Esophagus squamous epithelium (tissue), 5 donors: Measurements from ENCODE around the gene ADARB2. TPM values are rescaled to one million over a fixed set of nuclear protein-coding genes. Genes with fewer than 3 reads are reported as not detected.

Experiments
- DNase-seq: peaks from one replicate; lab custom pipeline; 2025; lab: John Stamatoyannopoulos, UW
- H3K27ac ChIP-seq, 4 donors: fragments of 200-600 bp; sonication (generic); one replicate each; pipeline ENCODE4 v1.5.1; 2016 to 2019; ENCODE audit warnings: mild to moderate bottlenecking in 1 of 4
- H3K27me3 ChIP-seq, 4 donors: fragments of 200-600 bp; sonication (generic); 1 replicate in 3 of 4; 2 replicates in 1 of 4; pipeline versions ENCODE4 v1.5.1 to v1.6.0; 2017 to 2021; ENCODE audit warnings: antibody characterized with exemption in 1 of 4
- H3K36me3 ChIP-seq, 3 donors: fragments of 200-600 bp; sonication (generic); one replicate each; pipeline ENCODE4 v1.5.1; 2016 to 2019
- H3K4me1 ChIP-seq, 3 donors: fragments of 200-600 bp; sonication (generic); one replicate each; pipeline ENCODE4 v1.5.1; 2017 to 2019
- H3K4me3 ChIP-seq, 4 donors: fragments of 200-600 bp; sonication (generic); 1 replicate in 3 of 4; 2 replicates in 1 of 4; pipeline ENCODE4 v1.5.1; 2016 to 2019; ENCODE audit warnings: mild to moderate bottlenecking in 2 of 4, moderate library complexity in 1 of 4
- H3K9me3 ChIP-seq, 3 donors: fragments of 200-600 bp; sonication (generic); one replicate each; pipeline ENCODE4 v1.5.1; 2016 to 2019
- POLR2A ChIP-seq, 4 donors: fragments of 450-650 bp; IDR thresholded peaks; one replicate each; pipeline ENCODE4 v1.6.1; 2017; ENCODE audit warnings: antibody characterized with exemption in 4 of 4, mild to moderate bottlenecking in 4 of 4, moderate library complexity in 3 of 4
- WGBS, 2 donors: methylation state at CpG; one replicate each; pipeline ENCODE4 v1.1.5; 2018; 5-methylcytosine and 5-hydroxymethylcytosine counted together
- intact Hi-C: fragments of 100-400 bp; cut with DNase I; formaldehyde crosslinking; loops from one replicate; pipeline ENCODE4 v1.15.0; 2022
- total RNA-seq, 4 donors: library from RNA; depleted of rRNA; stranded (reverse); fragments of >200 nt; gene quantifications; one replicate each; pipeline ENCODE4 v1.1.0, GENCODE V29; 2016
- TF ChIP-seq, protein P1 (sequence below), 6 experiments: fragments of 450-650 bp in 4 of 6; fragments of 200-600 bp in 2 of 6; sonication (generic) in 2 of 6; IDR thresholded peaks; one replicate each; pipeline ENCODE4 v1.5.1; 2016 to 2019; ENCODE audit warnings: antibody characterized with exemption in 6 of 6, mild to moderate bottlenecking in 4 of 6, moderate library complexity in 4 of 6
- donor health status: DM: yes; HTN: yes; CAD: no.

Gene ADARB2
- total RNA-seq, 4 donors from 2014 or later: 0.21 to 3.5 (median 1.5) TPM

- no peak for TF ChIP-seq POLR2A (IDR thresholded peaks at IDR 0.05)
- TF ChIP-seq, protein P1, sequence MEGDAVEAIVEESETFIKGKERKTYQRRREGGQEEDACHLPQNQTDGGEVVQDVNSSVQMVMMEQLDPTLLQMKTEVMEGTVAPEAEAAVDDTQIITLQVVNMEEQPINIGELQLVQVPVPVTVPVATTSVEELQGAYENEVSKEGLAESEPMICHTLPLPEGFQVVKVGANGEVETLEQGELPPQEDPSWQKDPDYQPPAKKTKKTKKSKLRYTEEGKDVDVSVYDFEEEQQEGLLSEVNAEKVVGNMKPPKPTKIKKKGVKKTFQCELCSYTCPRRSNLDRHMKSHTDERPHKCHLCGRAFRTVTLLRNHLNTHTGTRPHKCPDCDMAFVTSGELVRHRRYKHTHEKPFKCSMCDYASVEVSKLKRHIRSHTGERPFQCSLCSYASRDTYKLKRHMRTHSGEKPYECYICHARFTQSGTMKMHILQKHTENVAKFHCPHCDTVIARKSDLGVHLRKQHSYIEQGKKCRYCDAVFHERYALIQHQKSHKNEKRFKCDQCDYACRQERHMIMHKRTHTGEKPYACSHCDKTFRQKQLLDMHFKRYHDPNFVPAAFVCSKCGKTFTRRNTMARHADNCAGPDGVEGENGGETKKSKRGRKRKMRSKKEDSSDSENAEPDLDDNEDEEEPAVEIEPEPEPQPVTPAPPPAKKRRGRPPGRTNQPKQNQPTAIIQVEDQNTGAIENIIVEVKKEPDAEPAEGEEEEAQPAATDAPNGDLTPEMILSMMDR (IDR thresholded peaks at IDR 0.05): no peak
- H3K4me1 ChIP-seq: no peaks in the 10 kb centered on the region
- H3K9me3 ChIP-seq: no peaks in the 10 kb centered on the region
- 75 to 76% methylated on average over 18 to 21 of the region's 22 CpGs for WGBS, 2 donors
- no peak overlapping the region for H3K4me3 ChIP-seq
- intact Hi-C loops: no loop called here
- no peaks in the 10 kb centered on the region for H3K36me3 ChIP-seq
- H3K27me3 ChIP-seq: peaks cover 0 to 1% (median 0%) of the 10 kb centered on the region in 4 donors
- H3K27ac ChIP-seq: no peak overlapping the region
- no peak for DNase-seq
These were observed 110.9 kb downstream of the ADARB2 start for GRCh38 chr10:1626410-1626809.

DNA sequence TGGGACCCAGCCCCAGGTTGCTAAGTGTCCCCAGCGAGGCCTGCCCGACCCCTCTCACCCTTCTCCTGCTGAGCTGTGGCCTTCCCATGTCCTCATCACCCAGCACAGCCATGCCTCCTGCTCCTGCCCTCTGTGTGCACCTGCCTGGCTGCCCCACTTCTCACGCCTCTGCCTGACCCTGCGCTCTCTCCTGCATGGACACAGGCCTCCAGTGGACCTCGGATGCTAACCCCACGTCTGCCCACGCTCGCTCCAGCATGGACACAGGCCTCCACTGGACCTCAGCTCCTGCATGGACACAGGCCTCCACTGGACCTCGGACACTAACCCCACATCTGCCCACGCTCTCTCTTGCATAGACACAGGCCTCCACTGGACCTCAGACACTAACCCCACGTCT is 111.6 kb downstream of the ADARB2 start:
- TF ChIP-seq, protein P1 (IDR thresholded peaks at IDR 0.05): no peak
- TF ChIP-seq POLR2A (IDR thresholded peaks at IDR 0.05): no peak
- Histone ChIP-seq H3K27ac (no peak overlapping the region), H3K27me3 (no peaks in the 10 kb centered on the region), H3K9me3 (no peaks in the 10 kb centered on the region), H3K4me1 (no peaks in the 10 kb centered on the region), H3K4me3 (no peak overlapping the region), H3K36me3 (no peaks in the 10 kb centered on the region)
- intact Hi-C loops: no loop called here
- no peak for DNase-seq
- WGBS, 2 donors: 87 to 98% methylated on average over 6 to 8 of the region's 11 CpGs

DNA sequence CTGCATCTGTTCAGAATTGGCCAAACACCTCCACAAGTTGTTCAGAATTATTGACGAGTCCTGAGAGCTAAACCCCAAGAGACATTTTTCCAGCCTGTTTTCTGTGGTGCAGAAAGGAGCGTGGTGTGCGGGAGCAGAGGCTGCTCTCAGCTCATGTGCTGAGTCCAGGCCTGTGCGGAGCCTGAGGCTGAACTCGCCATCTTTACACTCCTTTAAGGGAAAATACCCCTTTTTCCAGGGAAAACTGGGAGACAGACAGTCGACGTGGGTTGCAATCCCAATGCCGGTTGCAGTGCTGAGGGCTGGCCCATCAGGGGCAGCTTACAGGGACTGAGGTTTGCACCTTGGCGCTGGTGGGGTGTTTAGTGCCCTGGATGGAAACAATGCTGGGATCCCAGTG is 112.2 kb downstream of the ADARB2 start:
- no peak for TF ChIP-seq POLR2A (IDR thresholded peaks at IDR 0.05)
- TF ChIP-seq, protein P1 (IDR thresholded peaks at IDR 0.05): no peak
- intact Hi-C loops: no loop called here
- Histone ChIP-seq H3K9me3 (no peaks in the 10 kb centered on the region), H3K36me3 (no peaks in the 10 kb centered on the region), H3K4me1 (no peaks in the 10 kb centered on the region), H3K4me3 (no peak overlapping the region), H3K27me3 (no peaks in the 10 kb centered on the region), H3K27ac (no peak overlapping the region)
- 92 to 93% methylated on average over 9 of the region's 9 CpGs for WGBS, 2 donors
- no peak for DNase-seq

- H3K9me3 ChIP-seq: peaks cover 0 to 4% (median 0%) of the 10 kb centered on the region in 3 donors
- no peak overlapping the region for H3K27ac ChIP-seq
- no peaks in the 10 kb centered on the region for H3K4me1 ChIP-seq
- 64 to 77% methylated on average over 12 of the region's 12 CpGs for WGBS, 2 donors
- H3K4me3 ChIP-seq: no peak overlapping the region
- no peak for DNase-seq
- intact Hi-C loops: no loop called here
- H3K27me3 ChIP-seq: no peaks in the 10 kb centered on the region
- no peak for TF ChIP-seq POLR2A (IDR thresholded peaks at IDR 0.05)
- TF ChIP-seq, protein P1 (IDR thresholded peaks at IDR 0.05): no peak
- H3K36me3 ChIP-seq: no peaks in the 10 kb centered on the region
These were observed 113.1 kb downstream of the ADARB2 start for GRCh38 chr10:1624240-1624639.

- Histone ChIP-seq H3K4me1 (peaks cover 0 to 10% (median 0%) of the 10 kb centered on the region in 3 donors), H3K36me3 (no peaks in the 10 kb centered on the region), H3K9me3 (peaks cover 0 to 4% (median 0%) of the 10 kb centered on the region in 3 donors), H3K27ac (no peak overlapping the region), H3K27me3 (no peaks in the 10 kb centered on the region), H3K4me3 (no peak overlapping the region)
- intact Hi-C loops: no loop called here
- TF ChIP-seq, protein P1 (IDR thresholded peaks at IDR 0.05): no peak
- TF ChIP-seq POLR2A (IDR thresholded peaks at IDR 0.05): no peak
- DNase-seq: no peak
These were observed 116.5 kb downstream of the ADARB2 start for GRCh38 chr10:1620803-1621202.
